ENCODE data around the gene HOXB9.

DNA sequence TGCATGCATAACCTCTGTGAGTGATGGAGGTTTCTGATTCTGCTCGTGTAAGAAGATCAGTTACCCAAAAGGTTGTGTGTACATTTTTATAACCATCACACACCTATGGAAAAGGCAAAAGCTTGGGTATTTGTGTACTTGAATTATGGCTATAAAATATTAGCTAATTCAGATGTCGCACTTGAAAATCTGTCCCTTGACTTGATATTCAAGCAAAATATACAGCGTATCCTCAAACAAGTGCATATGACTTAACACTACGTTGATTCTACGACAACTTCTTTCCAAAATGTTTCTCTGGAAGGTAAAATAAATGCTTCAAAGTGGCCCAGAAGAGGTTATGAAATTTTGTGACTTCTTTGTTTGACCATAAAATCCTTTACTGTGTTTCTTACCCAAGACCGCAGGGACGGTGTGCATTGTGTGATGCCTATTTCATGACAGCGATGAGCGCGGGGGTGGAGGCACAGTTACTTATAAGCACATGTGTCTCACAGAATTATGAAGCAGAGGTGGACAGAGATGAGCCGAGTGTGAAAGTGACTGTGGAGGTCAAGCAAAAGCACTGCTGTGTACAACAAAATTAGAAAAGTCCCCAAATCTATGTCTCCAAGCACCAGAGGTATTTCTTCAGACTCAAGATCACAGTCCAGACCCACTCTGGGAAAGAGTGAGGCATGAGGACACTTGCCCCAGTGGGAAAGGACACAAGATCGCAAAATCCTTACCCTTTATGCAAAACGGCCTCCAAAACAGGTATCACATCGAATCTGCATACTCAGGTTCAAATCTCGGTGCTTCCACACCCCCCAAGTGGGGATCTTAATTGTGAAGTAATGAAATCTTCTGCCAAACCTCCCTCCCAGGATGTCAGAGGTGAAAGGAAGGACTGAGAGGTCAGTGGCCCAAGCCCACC lies 4.1 kb upstream of the HOXB9 start:
- TF ChIP-seq, protein P1, sequence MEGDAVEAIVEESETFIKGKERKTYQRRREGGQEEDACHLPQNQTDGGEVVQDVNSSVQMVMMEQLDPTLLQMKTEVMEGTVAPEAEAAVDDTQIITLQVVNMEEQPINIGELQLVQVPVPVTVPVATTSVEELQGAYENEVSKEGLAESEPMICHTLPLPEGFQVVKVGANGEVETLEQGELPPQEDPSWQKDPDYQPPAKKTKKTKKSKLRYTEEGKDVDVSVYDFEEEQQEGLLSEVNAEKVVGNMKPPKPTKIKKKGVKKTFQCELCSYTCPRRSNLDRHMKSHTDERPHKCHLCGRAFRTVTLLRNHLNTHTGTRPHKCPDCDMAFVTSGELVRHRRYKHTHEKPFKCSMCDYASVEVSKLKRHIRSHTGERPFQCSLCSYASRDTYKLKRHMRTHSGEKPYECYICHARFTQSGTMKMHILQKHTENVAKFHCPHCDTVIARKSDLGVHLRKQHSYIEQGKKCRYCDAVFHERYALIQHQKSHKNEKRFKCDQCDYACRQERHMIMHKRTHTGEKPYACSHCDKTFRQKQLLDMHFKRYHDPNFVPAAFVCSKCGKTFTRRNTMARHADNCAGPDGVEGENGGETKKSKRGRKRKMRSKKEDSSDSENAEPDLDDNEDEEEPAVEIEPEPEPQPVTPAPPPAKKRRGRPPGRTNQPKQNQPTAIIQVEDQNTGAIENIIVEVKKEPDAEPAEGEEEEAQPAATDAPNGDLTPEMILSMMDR (IDR thresholded peaks at IDR 0.05), result no peak
- no peak for TF ChIP-seq POLR2A (IDR thresholded peaks at IDR 0.05)
